VCaP (cell line): ENCODE results near the gene RBM4B.

Experiments
- H3K27ac ChIP-seq: fragments of 450-650 bp; 2 replicates; pipeline ENCODE4 v1.5.1; 2017
- CTCF ChIP-seq: fragments of 450-650 bp; conservative IDR thresholded peaks from 2 replicates; pipeline ENCODE4 v1.5.1; 2017; ENCODE audit warnings: mild to moderate bottlenecking, moderate library complexity

Gene RBM4B

GRCh38 chr11:66637557-66638176 is 40.0 kb downstream of the RBM4B start:
- peak overlapping the region; percentile 91 for H3K27ac ChIP-seq
- no peak for TF ChIP-seq CTCF

- TF ChIP-seq CTCF, result no peak
- H3K27ac ChIP-seq, result peak overlapping the region; percentile 91; the same call in 1 of the 2 replicates
These were observed 41.3 kb downstream of the RBM4B start for GRCh38 chr11:66636411-66636810.

- TF ChIP-seq CTCF, result no peak
- peak overlapping the region; percentile 51 for H3K27ac ChIP-seq
These were observed 44.7 kb downstream of the RBM4B start for GRCh38 chr11:66632952-66633351.

GRCh38 chr11:66631883-66632282 is 45.8 kb downstream of the RBM4B start:
- TF ChIP-seq CTCF, result no peak
- peak overlapping the region; percentile 51 for H3K27ac ChIP-seq

GRCh38 chr11:66629356-66629755 is 48.3 kb downstream of the RBM4B start:
- no peak overlapping the region for H3K27ac ChIP-seq
- no peak for TF ChIP-seq CTCF

- no peak for TF ChIP-seq CTCF
These were observed 49.6 kb downstream of the RBM4B start for GRCh38 chr11:66628061-66628603.

GRCh38 chr11:66626926-66627325 is 50.8 kb downstream of the RBM4B start:
- no peak overlapping the region for H3K27ac ChIP-seq
- no peak for TF ChIP-seq CTCF

More at GRCh38 chr11:66628061-66628603, 49.6 kb downstream of the RBM4B start:
- no peak overlapping the region for H3K27ac ChIP-seq
